ENCODE measurements around the gene DCLRE1B.

The DCLRE1B gene

GRCh38 chr1:113904674-113905434, at the start of gene DCLRE1B, which contains the start of gene AP4B1:
Gene DCLRE1B, plus strand, starts transcription at chr1:113905326. Its CDS starts 261 bp downstream, at chr1:113905587.
Gene AP4B1, minus strand, starts transcription at chr1:113904799. Its CDS starts 82 bp downstream, at chr1:113904717.
- peak; percentile 96 for DNase-seq (ENCODE audit: low spot score)

- no peak for DNase-seq (ENCODE audit: low spot score)
Measured at GRCh38 chr1:113855630-113856400, 49.3 kb upstream of the DCLRE1B start.

GRCh38 chr1:113856401-113856790, 48.7 kb upstream of the DCLRE1B start:
- DNase-seq (ENCODE audit: low spot score), result no peak

GRCh38 chr1:113857776-113858175, 47.4 kb upstream of the DCLRE1B start:
- no peak for DNase-seq (ENCODE audit: low spot score)

- no peak for DNase-seq (ENCODE audit: low spot score)
Measured at GRCh38 chr1:113858418-113858817, 46.7 kb upstream of the DCLRE1B start.

GRCh38 chr1:113858982-113859381, 46.1 kb upstream of the DCLRE1B start:
- DNase-seq (ENCODE audit: low spot score), result no peak

GRCh38 chr1:113859478-113860175, 45.5 kb upstream of the DCLRE1B start:
- DNase-seq (ENCODE audit: low spot score), result no peak

- DNase-seq (ENCODE audit: low spot score), result no peak
Measured at GRCh38 chr1:113860891-113861290, 44.2 kb upstream of the DCLRE1B start.

GRCh38 chr1:113861641-113862040, 43.5 kb upstream of the DCLRE1B start:
- DNase-seq (ENCODE audit: low spot score), result no peak

GRCh38 chr1:113868387-113869083, 36.6 kb upstream of the DCLRE1B start:
- no peak for DNase-seq (ENCODE audit: low spot score)

- no peak for DNase-seq (ENCODE audit: low spot score)
Measured at GRCh38 chr1:113870778-113871177, 34.3 kb upstream of the DCLRE1B start.

GRCh38 chr1:113871597-113872113, 33.5 kb upstream of the DCLRE1B start, which contains the start of gene PTPN22:
Gene PTPN22, minus strand, starts transcription at chr1:113871712.
- DNase-seq (ENCODE audit: low spot score), result no peak

- DNase-seq (ENCODE audit: low spot score), result no peak
Measured at GRCh38 chr1:113872219-113872935, 32.7 kb upstream of the DCLRE1B start.

GRCh38 chr1:113874012-113874879, 30.9 kb upstream of the DCLRE1B start:
- peak; percentile 15 for DNase-seq (ENCODE audit: low spot score)

GRCh38 chr1:113875714-113876113, 29.4 kb upstream of the DCLRE1B start:
- DNase-seq (ENCODE audit: low spot score), result no peak

- no peak for DNase-seq (ENCODE audit: low spot score)
Measured at GRCh38 chr1:113876176-113876575, 28.9 kb upstream of the DCLRE1B start.

GRCh38 chr1:113879739-113880038, 25.4 kb upstream of the DCLRE1B start:
- DNase-seq (ENCODE audit: low spot score), result no peak

GRCh38 chr1:113881661-113882060, 23.5 kb upstream of the DCLRE1B start:
- DNase-seq (ENCODE audit: low spot score), result no peak

- DNase-seq (ENCODE audit: low spot score), result no peak
Measured at GRCh38 chr1:113886417-113887401, 18.4 kb upstream of the DCLRE1B start.

Data from HuH-7.5 (cell line).